ENCODE results near the gene CAMK1D. TPM values are rescaled to one million over a fixed set of nuclear protein-coding genes. Genes with fewer than 3 reads are reported as not detected.
"Not testable (repeated sequence)": the region's sequence is repeated elsewhere in the genome, so short reads cannot be mapped to it uniquely, and the experiment has no call there.

CAMK1D gene
- total RNA-seq, 3 donors from 2014 or later (not counting 1 experiment from before 2014, with no cell fraction given), result 44.2 to 56.4 (median 49.7) TPM

- intact Hi-C loops (cut with micrococcal nuclease), result no loop called here
- no peaks in the 10 kb centered on the region for H3K9me3 Mint-ChIP-seq
- Histone ChIP-seq H3K27ac (ENCODE audit: low read length) (no peak overlapping the region), H3K36me3 (ENCODE audit: control insufficient read depth, insufficient read depth, low read length) (no peaks in the 10 kb centered on the region), H3K4me3 (ENCODE audit: low read length) (no peak overlapping the region), H3K4me1 (ENCODE audit: control insufficient read depth, insufficient read depth, low read length) (peaks cover 10% of the 10 kb centered on the region), H3K27me3 (ENCODE audit: control insufficient read depth, insufficient read depth, low read length) (no peaks in the 10 kb centered on the region), H3K9me3 (ENCODE audit: control insufficient read depth, insufficient read depth, low read length) (no peaks in the 10 kb centered on the region)
- no peaks in the 10 kb centered on the region for H3K36me3 Mint-ChIP-seq
- H3K27me3 Mint-ChIP-seq (ENCODE audit: low read depth in 2 of 2), result peaks cover 9% of the 10 kb centered on the region in 2 donors
- no peak for TF ChIP-seq CTCF (IDR thresholded peaks at IDR 0.05)
- ATAC-seq, result no peak
- no peak overlapping the region for H3K27ac Mint-ChIP-seq
- no peak overlapping the region for H3K4me3 Mint-ChIP-seq
- peaks cover 6% of the 10 kb centered on the region in 2 donors for H3K4me1 Mint-ChIP-seq
- DNase-seq, result no peak
- WGBS (ENCODE audit: insufficient coverage), result 92% methylated on average over 5 of the region's 11 CpGs
Observed at GRCh38 chr10:12332572-12333379, 16.6 kb upstream of the CAMK1D start.

- Histone ChIP-seq H3K27me3 (ENCODE audit: control insufficient read depth, insufficient read depth, low read length) (no peaks in the 10 kb centered on the region), H3K27ac (ENCODE audit: low read length) (no peak overlapping the region), H3K36me3 (ENCODE audit: control insufficient read depth, insufficient read depth, low read length) (no peaks in the 10 kb centered on the region), H3K4me3 (ENCODE audit: low read length) (no peak overlapping the region), H3K4me1 (ENCODE audit: control insufficient read depth, insufficient read depth, low read length) (peaks cover 10% of the 10 kb centered on the region), H3K9me3 (ENCODE audit: control insufficient read depth, insufficient read depth, low read length) (no peaks in the 10 kb centered on the region)
- H3K4me3 Mint-ChIP-seq, result no peak overlapping the region
- H3K9me3 Mint-ChIP-seq, result no peaks in the 10 kb centered on the region
- peaks cover 6% of the 10 kb centered on the region in 2 donors for H3K4me1 Mint-ChIP-seq
- peak in 1 of 2 donors; percentile 49 for DNase-seq
- no peaks in the 10 kb centered on the region for H3K36me3 Mint-ChIP-seq
- WGBS (ENCODE audit: insufficient coverage), result 38% methylated on average over 15 of the region's 15 CpGs
- intact Hi-C loops (cut with micrococcal nuclease), result no loop called here
- peaks cover 9% of the 10 kb centered on the region in 2 donors for H3K27me3 Mint-ChIP-seq (ENCODE audit: low read depth in 2 of 2)
- peak overlapping the region in 1 of 2 donors; percentile 42 for H3K27ac Mint-ChIP-seq
- no peak for TF ChIP-seq CTCF (IDR thresholded peaks at IDR 0.05)
- ATAC-seq, result peak; percentile 46 to 66 (median 54)
Observed at GRCh38 chr10:12333380-12334185, 15.8 kb upstream of the CAMK1D start.

- H3K27me3 ChIP-seq (ENCODE audit: control insufficient read depth, insufficient read depth, low read length), result no peaks in the 10 kb centered on the region
- no peaks in the 10 kb centered on the region for H3K36me3 ChIP-seq (ENCODE audit: control insufficient read depth, insufficient read depth, low read length)
- WGBS (ENCODE audit: insufficient coverage), result 85% methylated on average over 6 of the region's 6 CpGs
- no peak overlapping the region for H3K27ac ChIP-seq (ENCODE audit: low read length)
- Mint-ChIP-seq H3K27me3 (ENCODE audit: low read depth in 2 of 2) (peaks cover 9% of the 10 kb centered on the region in 2 donors), H3K27ac (peak overlapping the region in 1 of 2 donors; percentile 42), H3K4me3 (no peak overlapping the region), H3K4me1 (peaks cover 6% of the 10 kb centered on the region in 2 donors), H3K9me3 (no peaks in the 10 kb centered on the region), H3K36me3 (no peaks in the 10 kb centered on the region)
- peaks cover 10% of the 10 kb centered on the region for H3K4me1 ChIP-seq (ENCODE audit: control insufficient read depth, insufficient read depth, low read length)
- no peak for TF ChIP-seq CTCF (IDR thresholded peaks at IDR 0.05)
- H3K9me3 ChIP-seq (ENCODE audit: control insufficient read depth, insufficient read depth, low read length), result no peaks in the 10 kb centered on the region
- no peak overlapping the region for H3K4me3 ChIP-seq (ENCODE audit: low read length)
- DNase-seq, result no peak
- ATAC-seq, result no peak
- intact Hi-C loops (cut with micrococcal nuclease), result no loop called here
Observed at GRCh38 chr10:12334186-12334530, 15.2 kb upstream of the CAMK1D start.

- H3K36me3 Mint-ChIP-seq; H3K27ac ChIP-seq (ENCODE audit: low read length); H3K27me3 ChIP-seq (ENCODE audit: control insufficient read depth, insufficient read depth, low read length); H3K36me3 ChIP-seq (ENCODE audit: control insufficient read depth, insufficient read depth, low read length); H3K4me1 Mint-ChIP-seq; H3K27me3 Mint-ChIP-seq (ENCODE audit: low read depth in 2 of 2); H3K27ac Mint-ChIP-seq; DNase-seq; H3K9me3 Mint-ChIP-seq; intact Hi-C loops (cut with micrococcal nuclease); H3K9me3 ChIP-seq (ENCODE audit: control insufficient read depth, insufficient read depth, low read length); ATAC-seq; H3K4me3 Mint-ChIP-seq; H3K4me3 ChIP-seq (ENCODE audit: low read length): not testable (repeated sequence)
- peaks cover 10% of the 10 kb centered on the region for H3K4me1 ChIP-seq (ENCODE audit: control insufficient read depth, insufficient read depth, low read length)
- WGBS (ENCODE audit: insufficient coverage), result 60% methylated on average over 3 of the region's 4 CpGs
Observed at GRCh38 chr10:12335169-12335568, 14.2 kb upstream of the CAMK1D start.
